Measurements from ENCODE around the gene PURB. TPM values are rescaled to one million over a fixed set of nuclear protein-coding genes. Genes with fewer than 3 reads are reported as not detected.

PURB gene
- total and polyA plus RNA-seq, 9 of the 15 experiments (the other 6 are each of a cell fraction or from before 2014, with no cell fraction given), result 1.6 to 14.1 (median 8.8) TPM

GRCh38 chr7:44921607-44922350 lies 36.4 kb upstream of the PURB start (continued):
- TF ChIP-seq ARID3A (IDR thresholded peaks at IDR 0.05; ENCODE audit: borderline replicate concordance, low read depth, low read length) (no peak), HINFP (tag; conservative IDR thresholded peaks at IDR 0.05; ENCODE audit: low read depth) (no peak), STAT5B (CRISPR knock-in tag; IDR thresholded peaks at IDR 0.05) (no peak)

- intact Hi-C loops (cut with micrococcal nuclease), result loop anchor here (2.0 kb wide), 1 partner anchor 35 kb away; the partner anchor contains the start of gene PURB
- ATAC-seq (no peak), DNase-seq (ENCODE audit: extremely low read depth in 1 of 4, low spot score in 3 of 4) (peak in 1 of 4 experiments; percentile 14), FAIRE-seq (no peak)
- Histone ChIP-seq H3K9me1 (ENCODE audit: control insufficient read depth, insufficient read depth, low read length) (no peaks in the 10 kb centered on the region), H3K27ac (ENCODE audit: extremely low read depth, low read depth, low read length) (no peak overlapping the region), H2AFZ (ENCODE audit: low read depth, low read length) (peak overlapping the region; percentile 64), H3K79me2 (ENCODE audit: control insufficient read depth, insufficient read depth, low read length) (no peaks in the 10 kb centered on the region), H3K4me2 (ENCODE audit: insufficient read depth, low read length) (no peak overlapping the region), H3K4me1 (replicated peaks in 1 of 2; ENCODE audit: control insufficient read depth in 2 of 2, insufficient read depth in 2 of 2, low read length in 2 of 2) (peaks cover 7 to 13% of the 10 kb centered on the region in 2 experiments; a peak in 3 of 5 replicates), H3K36me3 (ENCODE audit: control insufficient read depth, insufficient read depth, low read length) (no peaks in the 10 kb centered on the region), H3K9me3 (replicated peaks; ENCODE audit: control insufficient read depth, insufficient read depth, low read depth, low read length) (no peaks in the 10 kb centered on the region), H4K20me1 (replicated peaks; ENCODE audit: control insufficient read depth, insufficient read depth, low read length) (no peaks in the 10 kb centered on the region), H3K9ac (ENCODE audit: insufficient read depth in 1 of 2, low read depth in 2 of 2, low read length in 2 of 2) (no peak overlapping the region), H3K4me3 (no peak overlapping the region), H3K27me3 (ENCODE audit: control insufficient read depth in 2 of 2, insufficient read depth in 2 of 2, low read length in 2 of 2) (no peaks in the 10 kb centered on the region)
- in situ Hi-C loops (cut with MboI), result loop anchor here (5.0 kb wide), 1 partner anchor 63 kb away; no protein-coding TSS in a partner anchor
- POLR2A ChIA-PET, result interaction anchor here (0.7 to 1.6 kb wide), 7 partner anchors 11 to 122 kb away, joined by 3 to 16 read pairs (median 3); partner anchors contain the start of gene H2AZ2
- WGBS (ENCODE audit: insufficient coverage, low coverage, missing lambda C conversion rate), result 7% methylated on average over 3 of the region's 3 CpGs
- CTCF ChIA-PET (ENCODE audit: low intra/inter-chr PET ratio), result no interaction called here
- BruUV-seq (replicated peaks), result no TSS peak
- TF ChIP-seq NCOA4 (IDR thresholded peaks at IDR 0.05; ENCODE audit: partially characterized antibody) (no peak), TSHZ1 (CRISPR knock-in tag; IDR thresholded peaks at IDR 0.05) (no peak), KDM1A (IDR thresholded peaks at IDR 0.05) (peak in 1 of 2 experiments; percentile 33; a peak in 1 of 4 replicates), CBFA2T3 (IDR thresholded peaks at IDR 0.05) (no peak), ZNF518B (CRISPR knock-in tag; IDR thresholded peaks at IDR 0.05) (no peak)
Observed at GRCh38 chr7:44920119-44920518, 34.8 kb upstream of the PURB start.

Data from K562 (cell line).